ENCODE results near the gene PCID2. TPM values are rescaled to one million over a fixed set of nuclear protein-coding genes. Genes with fewer than 3 reads are reported as not detected.
A peak's percentile ranks its signal among the peaks of the same experiment; 100 is the strongest.

PCID2 gene
- total and polyA plus RNA-seq, 2 of the 13 experiments (the other 11 are each of a cell fraction or from before 2014, with no cell fraction given): 65.0 to 111 TPM

DNA sequence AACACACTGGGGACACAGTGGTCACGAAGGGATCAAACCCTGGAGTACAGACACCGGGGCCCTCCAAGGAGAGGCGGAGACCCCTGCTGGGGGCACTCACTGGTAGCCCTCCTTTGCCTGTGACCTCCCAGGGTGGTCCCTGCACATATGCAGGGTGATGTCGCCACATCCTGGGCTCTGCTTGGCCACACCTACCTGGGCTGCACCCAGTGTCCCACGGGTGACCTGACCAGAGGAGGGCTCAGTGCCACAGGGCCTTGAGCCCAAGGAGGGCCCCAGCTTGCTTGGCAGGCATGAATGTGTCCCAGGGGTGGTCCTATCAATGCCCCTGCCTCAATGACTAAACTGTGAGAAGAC is 4.1 kb downstream of the PCID2 start:
- 91% methylated on average over 3 of the region's 5 CpGs for WGBS (ENCODE audit: low lambda C conversion rate)
- DNase-seq (ENCODE audit: low spot score) (no peak), ATAC-seq (no peak), FAIRE-seq (no peak)
- no TSS peak for BruUV-seq (replicated peaks)
- in situ Hi-C loops (cut with HindIII; ENCODE audit: extremely low pct_ligation_motif_present, low pct_unique_long_range_greater_than_20kb): no loop called here
- H3K4me1 ChIP-seq (ENCODE audit: insufficient read depth, low read length): peaks cover 54% of the 10 kb centered on the region
- H3K4me2 ChIP-seq (ENCODE audit: low read depth, low read length): no peak overlapping the region
- H3K9me3 ChIP-seq (ENCODE audit: low read length): no peaks in the 10 kb centered on the region
- H3K4me3 ChIP-seq (replicated peaks in 1 of 3; ENCODE audit: insufficient read depth in 1 of 3, low read depth in 2 of 3, low read length in 3 of 3): no peak overlapping the region
- H3K79me2 ChIP-seq (ENCODE audit: insufficient read depth, low read length): peaks cover 89% of the 10 kb centered on the region
- peaks cover 10% of the 10 kb centered on the region for H4K20me1 ChIP-seq (ENCODE audit: insufficient read depth, low read length)
- POLR2A ChIA-PET: no interaction called here
- no peak overlapping the region for H3K9ac ChIP-seq (ENCODE audit: insufficient read depth, low read depth, low read length)
- peaks cover 6 to 29% of the 10 kb centered on the region in 2 experiments; a peak in 4 of 5 replicates for H3K36me3 ChIP-seq (replicated peaks in 1 of 2; ENCODE audit: control insufficient read depth in 1 of 2, insufficient read depth in 2 of 2, low read length in 2 of 2)
- H3K27ac ChIP-seq (ENCODE audit: extremely low read length, insufficient read depth, low read length): no peak overlapping the region
- 0 out of 2 replicates have a peak, but pooled peaks have one; percentile 25 for TF ChIP-seq POLR2G (IDR thresholded peaks at IDR 0.05; ENCODE audit: low read depth, low read length)
- no peak for TF ChIP-seq MLLT10 (CRISPR knock-in tag; IDR thresholded peaks at IDR 0.05)
- intact Hi-C loops (cut with micrococcal nuclease; ENCODE audit: unreplicated experiment): no loop called here
- CTCF ChIA-PET (ENCODE audit: low intra/inter-chr PET ratio, low total read pairs): no interaction called here
- no peaks in the 10 kb centered on the region for H3K27me3 ChIP-seq (ENCODE audit: control insufficient read depth in 1 of 2, insufficient read depth in 2 of 2, low read length in 2 of 2)
- H2AFZ ChIP-seq (ENCODE audit: low read length): no peak overlapping the region

DNA sequence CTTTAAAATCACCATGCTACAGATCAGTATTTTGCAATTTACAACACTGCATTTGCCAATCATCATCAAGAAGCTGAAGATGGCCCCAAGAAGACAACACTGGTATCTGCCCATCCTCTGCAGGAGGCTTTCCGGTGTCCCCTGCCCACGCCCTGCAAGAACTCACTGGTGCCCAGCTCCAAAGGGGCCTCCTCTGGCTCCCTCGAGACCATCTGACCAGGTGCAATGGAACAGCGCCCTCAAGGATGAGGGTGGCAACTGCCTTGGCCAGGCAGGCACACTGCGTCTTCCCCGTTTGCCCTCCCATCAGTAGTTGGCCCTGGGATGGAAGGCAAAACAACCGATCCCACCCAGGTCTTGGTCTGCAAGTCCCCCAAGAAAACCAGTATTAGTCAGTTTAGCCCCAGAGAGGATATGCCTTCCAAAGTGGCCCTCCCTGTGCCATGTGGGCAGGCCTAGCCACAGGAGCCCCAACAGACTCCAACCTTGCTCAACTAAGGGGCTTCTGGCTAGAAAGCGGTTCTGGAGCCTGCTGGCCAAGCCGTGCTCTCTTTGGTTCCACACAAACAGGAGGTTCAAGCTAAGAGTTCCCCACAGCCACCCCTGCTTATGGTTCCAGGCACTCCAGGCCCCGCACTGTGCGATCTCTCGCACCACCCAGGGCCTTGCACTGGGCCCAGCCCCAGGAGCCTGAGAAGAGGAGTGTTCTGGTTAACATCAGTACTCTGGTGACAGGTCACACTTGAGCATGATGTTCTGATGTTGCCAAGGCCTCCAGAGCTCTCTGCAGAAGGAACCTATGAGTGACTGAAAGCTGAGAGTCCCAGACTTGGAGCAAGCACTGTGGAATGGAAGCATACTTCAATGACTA is 4.7 kb downstream of the PCID2 start:
- no peak overlapping the region for H3K9ac ChIP-seq (ENCODE audit: insufficient read depth, low read depth, low read length)
- no peak overlapping the region for H3K4me2 ChIP-seq (ENCODE audit: low read depth, low read length)
- DNase-seq (ENCODE audit: low spot score): no peak
- ChIA-PET CTCF (ENCODE audit: low intra/inter-chr PET ratio, low total read pairs) (no interaction called here), POLR2A (interaction anchor here (1.5 kb wide), 1 partner anchor 46 kb away, joined by 3 read pairs; the partner anchor contains the start of gene PROZ)
- BruUV-seq (replicated peaks): no TSS peak
- peaks cover 54% of the 10 kb centered on the region for H3K4me1 ChIP-seq (ENCODE audit: insufficient read depth, low read length)
- no peak for FAIRE-seq
- H3K36me3 ChIP-seq (replicated peaks in 1 of 2; ENCODE audit: control insufficient read depth in 1 of 2, insufficient read depth in 2 of 2, low read length in 2 of 2): peaks cover 6 to 35% of the 10 kb centered on the region in 2 experiments; a peak in 4 of 5 replicates
- 100% methylated on average over 4 of the region's 12 CpGs for WGBS (ENCODE audit: low lambda C conversion rate)
- no peaks in the 10 kb centered on the region for H3K27me3 ChIP-seq (ENCODE audit: control insufficient read depth in 1 of 2, insufficient read depth in 2 of 2, low read length in 2 of 2)
- no peak overlapping the region for H3K27ac ChIP-seq (ENCODE audit: extremely low read length, insufficient read depth, low read length)
- no peak overlapping the region for H3K4me3 ChIP-seq (replicated peaks in 1 of 3; ENCODE audit: insufficient read depth in 1 of 3, low read depth in 2 of 3, low read length in 3 of 3)
- ATAC-seq: no peak
- intact Hi-C loops (cut with micrococcal nuclease; ENCODE audit: unreplicated experiment) (no loop called here), in situ Hi-C loops (cut with HindIII; ENCODE audit: extremely low pct_ligation_motif_present, low pct_unique_long_range_greater_than_20kb) (no loop called here)
- H3K79me2 ChIP-seq (ENCODE audit: insufficient read depth, low read length): peaks cover 91% of the 10 kb centered on the region
- no peak overlapping the region for H2AFZ ChIP-seq (ENCODE audit: low read length)
- H4K20me1 ChIP-seq (ENCODE audit: insufficient read depth, low read length): peaks cover 10% of the 10 kb centered on the region
- no peaks in the 10 kb centered on the region for H3K9me3 ChIP-seq (ENCODE audit: low read length)
- TF ChIP-seq ZSCAN21 (CRISPR knock-in tag; IDR thresholded peaks at IDR 0.05; ENCODE audit: borderline replicate concordance): no peak
- no peak for TF ChIP-seq ZNF333 (CRISPR knock-in tag; IDR thresholded peaks at IDR 0.05; ENCODE audit: borderline replicate concordance)
- TF ChIP-seq ZNF207 (IDR thresholded peaks at IDR 0.05; ENCODE audit: borderline replicate concordance): no peak
- no peak for TF ChIP-seq FLYWCH1 (CRISPR knock-in tag; IDR thresholded peaks at IDR 0.05)
- no peak for TF ChIP-seq MZF1 (CRISPR knock-in tag; IDR thresholded peaks at IDR 0.05; ENCODE audit: borderline replicate concordance)
- no peak for TF ChIP-seq IRF2 (CRISPR knock-in tag; IDR thresholded peaks at IDR 0.05)
- TF ChIP-seq YEATS2 (CRISPR knock-in tag; IDR thresholded peaks at IDR 0.05; ENCODE audit: borderline replicate concordance): no peak
- TF ChIP-seq SIX1 (CRISPR knock-in tag; IDR thresholded peaks at IDR 0.05; ENCODE audit: borderline replicate concordance): no peak
- TF ChIP-seq ZNF670 (CRISPR knock-in tag; IDR thresholded peaks at IDR 0.05; ENCODE audit: borderline replicate concordance): no peak
- TF ChIP-seq, protein P1, sequence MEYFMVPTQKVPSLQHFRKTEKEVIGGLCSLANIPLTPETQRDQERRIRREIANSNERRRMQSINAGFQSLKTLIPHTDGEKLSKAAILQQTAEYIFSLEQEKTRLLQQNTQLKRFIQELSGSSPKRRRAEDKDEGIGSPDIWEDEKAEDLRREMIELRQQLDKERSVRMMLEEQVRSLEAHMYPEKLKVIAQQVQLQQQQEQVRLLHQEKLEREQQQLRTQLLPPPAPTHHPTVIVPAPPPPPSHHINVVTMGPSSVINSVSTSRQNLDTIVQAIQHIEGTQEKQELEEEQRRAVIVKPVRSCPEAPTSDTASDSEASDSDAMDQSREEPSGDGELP (IDR thresholded peaks at IDR 0.05; ENCODE audit: borderline replicate concordance, low read depth): no peak
- TF ChIP-seq, protein P2, sequence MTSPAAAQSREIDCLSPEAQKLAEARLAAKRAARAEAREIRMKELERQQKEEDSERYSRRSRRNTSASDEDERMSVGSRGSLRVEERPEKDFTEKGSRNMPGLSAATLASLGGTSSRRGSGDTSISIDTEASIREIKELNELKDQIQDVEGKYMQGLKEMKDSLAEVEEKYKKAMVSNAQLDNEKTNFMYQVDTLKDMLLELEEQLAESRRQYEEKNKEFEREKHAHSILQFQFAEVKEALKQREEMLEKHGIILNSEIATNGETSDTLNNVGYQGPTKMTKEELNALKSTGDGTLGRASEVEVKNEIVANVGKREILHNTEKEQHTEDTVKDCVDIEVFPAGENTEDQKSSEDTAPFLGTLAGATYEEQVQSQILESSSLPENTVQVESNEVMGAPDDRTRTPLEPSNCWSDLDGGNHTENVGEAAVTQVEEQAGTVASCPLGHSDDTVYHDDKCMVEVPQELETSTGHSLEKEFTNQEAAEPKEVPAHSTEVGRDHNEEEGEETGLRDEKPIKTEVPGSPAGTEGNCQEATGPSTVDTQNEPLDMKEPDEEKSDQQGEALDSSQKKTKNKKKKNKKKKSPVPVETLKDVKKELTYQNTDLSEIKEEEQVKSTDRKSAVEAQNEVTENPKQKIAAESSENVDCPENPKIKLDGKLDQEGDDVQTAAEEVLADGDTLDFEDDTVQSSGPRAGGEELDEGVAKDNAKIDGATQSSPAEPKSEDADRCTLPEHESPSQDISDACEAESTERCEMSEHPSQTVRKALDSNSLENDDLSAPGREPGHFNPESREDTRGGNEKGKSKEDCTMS (CRISPR knock-in tag; conservative IDR thresholded peaks at IDR 0.05): no peak
- no peak for TF ChIP-seq TARDBP (CRISPR knock-in tag; IDR thresholded peaks at IDR 0.05)
- no peak for TF ChIP-seq MIER3 (CRISPR knock-in tag; IDR thresholded peaks at IDR 0.05; ENCODE audit: borderline replicate concordance)

Measured in HepG2 (cell line).